HAP-1 (cell line): ENCODE data around the gene ERCC6.
A peak's percentile ranks its signal among the peaks of the same experiment; 100 is the strongest.

ENCODE experiments used
- DNase-seq, 2 experiments: peaks; one replicate each; pipeline ENCODE4 v3.0.0-alpha.2; 2016 to 2020; ENCODE audit warnings: low spot score in 2 of 2
- H3K27me3 ChIP-seq: fragments of 250-450 bp; sonication (Bioruptor Pico); 2 replicates; pipeline ENCODE4 v1.5.1; 2020; ENCODE audit warnings: low read depth, mild to moderate bottlenecking, moderate library complexity
- H3K36me3 ChIP-seq: fragments of 250-450 bp; sonication (Bioruptor Pico); replicated peaks from 2 replicates; pipeline ENCODE4 v1.5.1; 2020; ENCODE audit warnings: mild to moderate bottlenecking
- H3K4me1 ChIP-seq: fragments of 250-450 bp; sonication (Bioruptor Pico); 2 replicates; pipeline ENCODE4 v1.5.1; 2020; ENCODE audit warnings: mild to moderate bottlenecking
- H3K4me3 ChIP-seq: fragments of 250-450 bp; sonication (Bioruptor Pico); 2 replicates; pipeline ENCODE4 v1.5.1; 2020; ENCODE audit warnings: mild to moderate bottlenecking, moderate library complexity
- H3K9me3 ChIP-seq: fragments of 250-450 bp; sonication (Bioruptor Pico); 2 replicates; pipeline ENCODE4 v1.5.1; 2020; ENCODE audit warnings: mild to moderate bottlenecking, moderate library complexity
- in situ Hi-C: fragments of 300-500 bp; cut with MboI; formaldehyde crosslinking; loops from 3 replicates; pipeline ENCODE4 v1.14.3; 2020; ENCODE audit warnings: low sequenced_read_pairs, inconsistent platforms, mixed read lengths

ERCC6 gene

GRCh38 chr10:49518566-49518965 is 20.4 kb downstream of the ERCC6 start:
- Histone ChIP-seq H3K4me1 (peaks cover 27% of the 10 kb centered on the region), H3K9me3 (no peaks in the 10 kb centered on the region), H3K27me3 (no peaks in the 10 kb centered on the region), H3K4me3 (no peak overlapping the region), H3K36me3 (no peaks in the 10 kb centered on the region)
- in situ Hi-C loops = loop anchor here (5.0 kb wide), 1 partner anchor 116 kb away; no protein-coding TSS in a partner anchor
- DNase-seq = no peak

GRCh38 chr10:49516216-49516970 is 22.5 kb downstream of the ERCC6 start:
- in situ Hi-C loops = loop anchor here (5.0 kb wide), 1 partner anchor 114 kb away; no protein-coding TSS in a partner anchor

GRCh38 chr10:49512121-49512809 is 26.7 kb downstream of the ERCC6 start:
- Histone ChIP-seq H3K27me3 (no peaks in the 10 kb centered on the region; the same call in 1 of the 2 replicates), H3K4me3 (no peak overlapping the region), H3K4me1 (peaks cover 11% of the 10 kb centered on the region), H3K36me3 (no peaks in the 10 kb centered on the region), H3K9me3 (no peaks in the 10 kb centered on the region)
- in situ Hi-C loops = loop anchor here (5.0 kb wide), 1 partner anchor 855 kb away; no protein-coding TSS in a partner anchor
- peak in 1 of 2 experiments; percentile 44 for DNase-seq

More at GRCh38 chr10:49516216-49516970, 22.5 kb downstream of the ERCC6 start:
- H3K36me3 ChIP-seq = no peaks in the 10 kb centered on the region
- peaks cover 10% of the 10 kb centered on the region; the same call in 1 of the 2 replicates for H3K4me1 ChIP-seq
- H3K9me3 ChIP-seq = no peaks in the 10 kb centered on the region
- H3K27me3 ChIP-seq = no peaks in the 10 kb centered on the region; the same call in 1 of the 2 replicates
- no peak for DNase-seq
- H3K4me3 ChIP-seq = no peak overlapping the region

GRCh38 chr10:49509771-49510303 is 29.1 kb downstream of the ERCC6 start:
- Histone ChIP-seq H3K36me3 (no peaks in the 10 kb centered on the region), H3K27me3 (no peaks in the 10 kb centered on the region; the same call in 1 of the 2 replicates), H3K4me3 (no peak overlapping the region), H3K9me3 (no peaks in the 10 kb centered on the region), H3K4me1 (peaks cover 36% of the 10 kb centered on the region)
- in situ Hi-C loops = loop anchor here (5.0 kb wide), 1 partner anchor 853 kb away; no protein-coding TSS in a partner anchor
- no peak for DNase-seq

- Histone ChIP-seq H3K27me3 (no peaks in the 10 kb centered on the region; the same call in 1 of the 2 replicates), H3K4me3 (no peak overlapping the region), H3K4me1 (peaks cover 40% of the 10 kb centered on the region), H3K9me3 (no peaks in the 10 kb centered on the region), H3K36me3 (no peaks in the 10 kb centered on the region)
- DNase-seq = no peak
- in situ Hi-C loops = no loop called here
Observed at GRCh38 chr10:49508654-49509053, 30.3 kb downstream of the ERCC6 start.

- in situ Hi-C loops = no loop called here
- no peak overlapping the region for H3K4me3 ChIP-seq
Observed at GRCh38 chr10:49508249-49508648, 30.7 kb downstream of the ERCC6 start.

GRCh38 chr10:49505589-49505988 is 33.3 kb downstream of the ERCC6 start:
- Histone ChIP-seq H3K4me1 (peaks cover 40% of the 10 kb centered on the region), H3K4me3 (no peak overlapping the region), H3K27me3 (no peaks in the 10 kb centered on the region), H3K9me3 (no peaks in the 10 kb centered on the region), H3K36me3 (no peaks in the 10 kb centered on the region)
- in situ Hi-C loops = no loop called here
- no peak for DNase-seq

More at GRCh38 chr10:49508249-49508648, 30.7 kb downstream of the ERCC6 start:
- no peak for DNase-seq
- Histone ChIP-seq H3K36me3 (no peaks in the 10 kb centered on the region), H3K9me3 (no peaks in the 10 kb centered on the region), H3K4me1 (peaks cover 40% of the 10 kb centered on the region), H3K27me3 (no peaks in the 10 kb centered on the region; the same call in 1 of the 2 replicates)

- Histone ChIP-seq H3K36me3 (no peaks in the 10 kb centered on the region), H3K4me3 (no peak overlapping the region), H3K27me3 (no peaks in the 10 kb centered on the region), H3K9me3 (no peaks in the 10 kb centered on the region), H3K4me1 (peaks cover 40% of the 10 kb centered on the region)
- DNase-seq = no peak
- in situ Hi-C loops = no loop called here
Observed at GRCh38 chr10:49505076-49505475, 33.8 kb downstream of the ERCC6 start.

- Histone ChIP-seq H3K36me3 (no peaks in the 10 kb centered on the region), H3K4me3 (no peak overlapping the region), H3K4me1 (peaks cover 40% of the 10 kb centered on the region), H3K9me3 (no peaks in the 10 kb centered on the region), H3K27me3 (no peaks in the 10 kb centered on the region)
- in situ Hi-C loops = no loop called here
- no peak for DNase-seq
Observed at GRCh38 chr10:49504528-49504927, 34.4 kb downstream of the ERCC6 start.

- Histone ChIP-seq H3K9me3 (no peaks in the 10 kb centered on the region), H3K4me1 (peaks cover 29% of the 10 kb centered on the region), H3K4me3 (no peak overlapping the region), H3K27me3 (no peaks in the 10 kb centered on the region), H3K36me3 (no peaks in the 10 kb centered on the region)
- in situ Hi-C loops = no loop called here
- DNase-seq = no peak
Observed at GRCh38 chr10:49502358-49502757, 36.6 kb downstream of the ERCC6 start.

- Histone ChIP-seq H3K9me3 (no peaks in the 10 kb centered on the region), H3K36me3 (no peaks in the 10 kb centered on the region), H3K4me1 (peaks cover 10% of the 10 kb centered on the region), H3K4me3 (no peak overlapping the region), H3K27me3 (no peaks in the 10 kb centered on the region)
- DNase-seq = no peak
- in situ Hi-C loops = no loop called here
Observed at GRCh38 chr10:49500412-49500811, 38.5 kb downstream of the ERCC6 start.

GRCh38 chr10:49499305-49499851 is 39.5 kb downstream of the ERCC6 start:
- no peaks in the 10 kb centered on the region for H3K36me3 ChIP-seq

GRCh38 chr10:49498425-49498824 is 40.5 kb downstream of the ERCC6 start:
- in situ Hi-C loops = no loop called here
- no peak for DNase-seq
- no peaks in the 10 kb centered on the region for H3K36me3 ChIP-seq

More at GRCh38 chr10:49499305-49499851, 39.5 kb downstream of the ERCC6 start:
- no peaks in the 10 kb centered on the region; the same call in 1 of the 2 replicates for H3K4me1 ChIP-seq
- DNase-seq = no peak
- H3K9me3 ChIP-seq = no peaks in the 10 kb centered on the region
- no peaks in the 10 kb centered on the region for H3K27me3 ChIP-seq
- in situ Hi-C loops = no loop called here
- no peak overlapping the region for H3K4me3 ChIP-seq

More at GRCh38 chr10:49498425-49498824, 40.5 kb downstream of the ERCC6 start:
- Histone ChIP-seq H3K4me3 (no peak overlapping the region), H3K27me3 (no peaks in the 10 kb centered on the region), H3K4me1 (no peaks in the 10 kb centered on the region), H3K9me3 (no peaks in the 10 kb centered on the region)
